ENCODE measurements around the gene SCIMP. TPM values are rescaled to one million over a fixed set of nuclear protein-coding genes. Genes with fewer than 3 reads are reported as not detected.
"Not testable (repeated sequence)": the region's sequence is repeated elsewhere in the genome, so short reads cannot be mapped to it uniquely, and the experiment has no call there.

The SCIMP gene
- total RNA-seq, 1 donor from 2014 or later, result 2.3 TPM

GRCh38 chr17:5238333-5238732 lies 3.7 kb upstream of the SCIMP start:
- no peak for ATAC-seq
- DNase-seq (ENCODE audit: low spot score), result no peak

- peak; percentile 95 for ATAC-seq
- peak; percentile 74 for DNase-seq (ENCODE audit: low spot score)
Observed at GRCh38 chr17:5237541-5238016, 2.9 kb upstream of the SCIMP start.

GRCh38 chr17:5236938-5237540 lies 2.4 kb upstream of the SCIMP start:
- DNase-seq (ENCODE audit: low spot score) (no peak), ATAC-seq (no peak)

GRCh38 chr17:5233492-5233891 lies 1.2 kb downstream of the SCIMP start:
- not testable (repeated sequence) for DNase-seq (ENCODE audit: low spot score); ATAC-seq

GRCh38 chr17:5226940-5227878 lies 7.5 kb downstream of the SCIMP start:
- no peak for ATAC-seq
- DNase-seq (ENCODE audit: low spot score), result no peak

- no peak for ATAC-seq
- no peak for DNase-seq (ENCODE audit: low spot score)
Observed at GRCh38 chr17:5225668-5226457, 8.8 kb downstream of the SCIMP start.

- DNase-seq (ENCODE audit: low spot score); ATAC-seq: not testable (repeated sequence)
Observed at GRCh38 chr17:5221912-5222311, 12.7 kb downstream of the SCIMP start.

GRCh38 chr17:5220074-5220473 lies 14.6 kb downstream of the SCIMP start:
- ATAC-seq, result peak; percentile 83

GRCh38 chr17:5219536-5219935 lies 15.1 kb downstream of the SCIMP start:
- DNase-seq (ENCODE audit: low spot score) (no peak), ATAC-seq (no peak)

More at GRCh38 chr17:5220074-5220473, 14.6 kb downstream of the SCIMP start:
- peak; percentile 53 for DNase-seq (ENCODE audit: low spot score)

GRCh38 chr17:5217562-5217961 lies 17.1 kb downstream of the SCIMP start:
- DNase-seq (ENCODE audit: low spot score); ATAC-seq: not testable (repeated sequence)

GRCh38 chr17:5211458-5211857 lies 23.2 kb downstream of the SCIMP start:
- DNase-seq (ENCODE audit: low spot score), result no peak
- ATAC-seq, result no peak

- ATAC-seq (no peak), DNase-seq (ENCODE audit: low spot score) (no peak)
Observed at GRCh38 chr17:5210614-5211252, 23.9 kb downstream of the SCIMP start.

GRCh38 chr17:5210091-5210490 lies 24.6 kb downstream of the SCIMP start:
- no peak for DNase-seq (ENCODE audit: low spot score)
- ATAC-seq, result no peak

GRCh38 chr17:5209396-5209795 lies 25.3 kb downstream of the SCIMP start:
- no peak for DNase-seq (ENCODE audit: low spot score)
- no peak for ATAC-seq

GRCh38 chr17:5203908-5204294 lies 30.8 kb downstream of the SCIMP start:
- no peak for ATAC-seq
- DNase-seq (ENCODE audit: low spot score), result no peak

GRCh38 chr17:5203178-5203907 lies 31.3 kb downstream of the SCIMP start:
- DNase-seq (ENCODE audit: low spot score) (no peak), ATAC-seq (no peak)

- ATAC-seq (no peak), DNase-seq (ENCODE audit: low spot score) (no peak)
Observed at GRCh38 chr17:5201011-5201410, 33.6 kb downstream of the SCIMP start.

- no peak for ATAC-seq
Observed at GRCh38 chr17:5200360-5200759, 34.3 kb downstream of the SCIMP start.

GRCh38 chr17:5198472-5198871 lies 36.2 kb downstream of the SCIMP start:
- no peak for ATAC-seq

More at GRCh38 chr17:5200360-5200759, 34.3 kb downstream of the SCIMP start:
- DNase-seq (ENCODE audit: low spot score), result no peak

GRCh38 chr17:5194346-5194745 lies 40.3 kb downstream of the SCIMP start:
- no peak for ATAC-seq
- no peak for DNase-seq (ENCODE audit: low spot score)

More at GRCh38 chr17:5198472-5198871, 36.2 kb downstream of the SCIMP start:
- DNase-seq (ENCODE audit: low spot score), result no peak
